HEK293 (cell line): ENCODE results near the gene ZC3H7B.

ENCODE experiments used
- KLF16 ChIP-seq: fragments of 450-650 bp; formaldehyde crosslinking; IDR thresholded peaks from 2 replicates; pipeline ENCODE4 v1.5.1; 2017; ENCODE audit warnings: missing biosample characterization, missing genetic modification characterization
- PATZ1 ChIP-seq: fragments of 450-650 bp; formaldehyde crosslinking; IDR thresholded peaks from 2 replicates; pipeline ENCODE4 v1.5.1; 2016; ENCODE audit warnings: missing biosample characterization, missing genetic modification characterization
- REST ChIP-seq: fragments of 450-650 bp; formaldehyde crosslinking; IDR thresholded peaks from 2 replicates; pipeline ENCODE4 v1.5.1; 2016; ENCODE audit warnings: missing biosample characterization, missing genetic modification characterization
- YY1 ChIP-seq: fragments of 450-650 bp; formaldehyde crosslinking; IDR thresholded peaks from 2 replicates; pipeline ENCODE4 v1.5.1; 2018; ENCODE audit warnings: missing biosample characterization, missing genetic modification characterization
- ZNF19 ChIP-seq: fragments of 450-650 bp; formaldehyde crosslinking; IDR thresholded peaks from 2 replicates; pipeline ENCODE4; 2016; ENCODE audit warnings: missing biosample characterization, missing genetic modification characterization, low read depth
- ZNF302 ChIP-seq: fragments of 450-650 bp; formaldehyde crosslinking; IDR thresholded peaks from 2 replicates; pipeline ENCODE4 v1.5.1; 2016; ENCODE audit warnings: missing biosample characterization, missing genetic modification characterization, low read depth
- ZNF433 ChIP-seq: fragments of 450-650 bp; formaldehyde crosslinking; IDR thresholded peaks from 2 replicates; pipeline ENCODE4 v1.5.1; 2016; ENCODE audit warnings: missing biosample characterization, missing genetic modification characterization, low read depth
- TF ChIP-seq, protein P1 (sequence below): fragments of 450-650 bp; formaldehyde crosslinking; IDR thresholded peaks from 2 replicates; pipeline ENCODE4 v1.5.1; 2016; ENCODE audit warnings: missing biosample characterization, missing genetic modification characterization
- TF ChIP-seq, protein P2 (sequence below): fragments of 450-650 bp; formaldehyde crosslinking; IDR thresholded peaks from 2 replicates; pipeline ENCODE4 v1.5.1; 2017; ENCODE audit warnings: missing biosample characterization, missing genetic modification characterization

- TF ChIP-seq, protein P1, sequence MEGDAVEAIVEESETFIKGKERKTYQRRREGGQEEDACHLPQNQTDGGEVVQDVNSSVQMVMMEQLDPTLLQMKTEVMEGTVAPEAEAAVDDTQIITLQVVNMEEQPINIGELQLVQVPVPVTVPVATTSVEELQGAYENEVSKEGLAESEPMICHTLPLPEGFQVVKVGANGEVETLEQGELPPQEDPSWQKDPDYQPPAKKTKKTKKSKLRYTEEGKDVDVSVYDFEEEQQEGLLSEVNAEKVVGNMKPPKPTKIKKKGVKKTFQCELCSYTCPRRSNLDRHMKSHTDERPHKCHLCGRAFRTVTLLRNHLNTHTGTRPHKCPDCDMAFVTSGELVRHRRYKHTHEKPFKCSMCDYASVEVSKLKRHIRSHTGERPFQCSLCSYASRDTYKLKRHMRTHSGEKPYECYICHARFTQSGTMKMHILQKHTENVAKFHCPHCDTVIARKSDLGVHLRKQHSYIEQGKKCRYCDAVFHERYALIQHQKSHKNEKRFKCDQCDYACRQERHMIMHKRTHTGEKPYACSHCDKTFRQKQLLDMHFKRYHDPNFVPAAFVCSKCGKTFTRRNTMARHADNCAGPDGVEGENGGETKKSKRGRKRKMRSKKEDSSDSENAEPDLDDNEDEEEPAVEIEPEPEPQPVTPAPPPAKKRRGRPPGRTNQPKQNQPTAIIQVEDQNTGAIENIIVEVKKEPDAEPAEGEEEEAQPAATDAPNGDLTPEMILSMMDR (tag by site-specific recombination), result no peak
- no peak for TF ChIP-seq KLF16 (tag by site-specific recombination)
- no peak for TF ChIP-seq ZNF19 (tag by site-specific recombination)
- TF ChIP-seq, protein P2, sequence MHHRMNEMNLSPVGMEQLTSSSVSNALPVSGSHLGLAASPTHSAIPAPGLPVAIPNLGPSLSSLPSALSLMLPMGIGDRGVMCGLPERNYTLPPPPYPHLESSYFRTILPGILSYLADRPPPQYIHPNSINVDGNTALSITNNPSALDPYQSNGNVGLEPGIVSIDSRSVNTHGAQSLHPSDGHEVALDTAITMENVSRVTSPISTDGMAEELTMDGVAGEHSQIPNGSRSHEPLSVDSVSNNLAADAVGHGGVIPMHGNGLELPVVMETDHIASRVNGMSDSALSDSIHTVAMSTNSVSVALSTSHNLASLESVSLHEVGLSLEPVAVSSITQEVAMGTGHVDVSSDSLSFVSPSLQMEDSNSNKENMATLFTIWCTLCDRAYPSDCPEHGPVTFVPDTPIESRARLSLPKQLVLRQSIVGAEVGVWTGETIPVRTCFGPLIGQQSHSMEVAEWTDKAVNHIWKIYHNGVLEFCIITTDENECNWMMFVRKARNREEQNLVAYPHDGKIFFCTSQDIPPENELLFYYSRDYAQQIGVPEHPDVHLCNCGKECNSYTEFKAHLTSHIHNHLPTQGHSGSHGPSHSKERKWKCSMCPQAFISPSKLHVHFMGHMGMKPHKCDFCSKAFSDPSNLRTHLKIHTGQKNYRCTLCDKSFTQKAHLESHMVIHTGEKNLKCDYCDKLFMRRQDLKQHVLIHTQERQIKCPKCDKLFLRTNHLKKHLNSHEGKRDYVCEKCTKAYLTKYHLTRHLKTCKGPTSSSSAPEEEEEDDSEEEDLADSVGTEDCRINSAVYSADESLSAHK (tag by site-specific recombination), result no peak
- TF ChIP-seq REST (tag by site-specific recombination), result no peak
- no peak for TF ChIP-seq PATZ1 (tag by site-specific recombination)
- no peak for TF ChIP-seq ZNF433 (tag by site-specific recombination)
- no peak for TF ChIP-seq YY1 (tag by site-specific recombination)
- TF ChIP-seq ZNF302 (tag by site-specific recombination), result no peak
Measured at GRCh38 chr22:41273128-41273527, 28.2 kb upstream of the ZC3H7B start.
